Prostate gland (tissue), 2 donors: ENCODE measurements around the gene GRAP2. TPM values are rescaled to one million over a fixed set of nuclear protein-coding genes. Genes with fewer than 3 reads are reported as not detected.

Experiments used
- DNase-seq: peaks from one replicate; pipeline ENCODE4 v3.0.0-alpha.2; 2019; ENCODE audit warnings: low spot score
- H3K27ac ChIP-seq, 2 donors: fragments of 200-600 bp; sonication (generic); 2 replicates each; pipeline ENCODE4 v1.5.1; 2017 to 2019
- H3K27me3 ChIP-seq: fragments of 200-600 bp; sonication (generic); replicated peaks from 2 replicates; pipeline ENCODE4 v1.5.1; 2019; ENCODE audit not compliant: insufficient read depth
- H3K36me3 ChIP-seq, 2 donors: fragments of 200-600 bp; sonication (generic); 1 replicate in 1 of 2; 2 replicates in 1 of 2; pipeline versions ENCODE4 v1.5.1 to v1.8.1; 2017 to 2019
- H3K4me1 ChIP-seq: fragments of 200-600 bp; sonication (generic); replicated peaks from 2 replicates; pipeline ENCODE4 v1.5.1; 2019
- H3K4me3 ChIP-seq, 2 donors: fragments of 200-600 bp; sonication (generic); 2 replicates each; pipeline ENCODE4 v1.5.1; 2017 to 2019
- H3K9me3 ChIP-seq: fragments of 200-600 bp; sonication (generic); 2 replicates; pipeline ENCODE4 v1.5.1; 2017
- POLR2A ChIP-seq: fragments of 450-650 bp; IDR thresholded peaks from one replicate; pipeline ENCODE4 v1.6.1; 2016; ENCODE audit warnings: antibody characterized with exemption, mild to moderate bottlenecking
- POLR2AphosphoS5 ChIP-seq: sonication (generic); formaldehyde crosslinking; IDR thresholded peaks from one replicate; pipeline ENCODE4 v1.6.1; 2017; ENCODE audit warnings: antibody characterized with exemption
- WGBS: methylation state at CpG from one replicate; pipeline ENCODE4 v1.1.5; 2018; 5-methylcytosine and 5-hydroxymethylcytosine counted together
- intact Hi-C: fragments of 100-400 bp; cut with DNase I; formaldehyde crosslinking; loops from one replicate; pipeline ENCODE4 v1.14.2; 2022
- total RNA-seq, 2 donors: library from RNA; depleted of rRNA; stranded (reverse); fragments of >200 nt; gene quantifications; one replicate each; pipeline ENCODE4 v1.1.0, GENCODE V29; 2016
- TF ChIP-seq, protein P1 (sequence below), 4 experiments: fragments of 200-600 bp in 2 of 4; fragments of 450-650 bp in 2 of 4; sonication (generic) in 2 of 4; IDR thresholded peaks; 1 replicate in 3 of 4; 2 replicates in 1 of 4; pipeline ENCODE4 v1.5.1; 2016 to 2019; ENCODE audit warnings: antibody characterized with exemption in 4 of 4, mild to moderate bottlenecking in 2 of 4, moderate library complexity in 2 of 4

Gene GRAP2
- total RNA-seq, 2 donors from 2014 or later, result 0.91 to 2.2 TPM

DNA sequence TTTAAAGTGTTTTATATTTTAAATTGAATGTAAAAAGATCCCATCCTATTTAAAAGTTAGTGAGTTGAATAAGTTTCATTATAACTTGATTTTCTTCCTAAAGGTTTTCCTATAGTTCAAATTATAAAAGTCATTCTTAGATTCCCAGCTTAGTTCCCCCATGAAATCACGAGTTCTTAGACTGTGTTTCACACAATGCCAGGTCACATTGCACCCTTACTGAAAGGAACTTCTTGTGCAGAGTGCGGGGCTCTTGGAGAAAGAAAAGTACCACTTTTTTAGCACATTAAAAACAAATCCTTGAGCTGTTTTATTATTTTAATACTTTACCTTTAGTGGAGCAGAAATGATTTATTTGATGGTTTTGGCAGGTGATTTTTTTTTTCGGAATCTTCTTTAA, 15.6 kb downstream of the GRAP2 start:
- H3K4me1 ChIP-seq, result no peaks in the 10 kb centered on the region
- intact Hi-C loops, result no loop called here

DNA sequence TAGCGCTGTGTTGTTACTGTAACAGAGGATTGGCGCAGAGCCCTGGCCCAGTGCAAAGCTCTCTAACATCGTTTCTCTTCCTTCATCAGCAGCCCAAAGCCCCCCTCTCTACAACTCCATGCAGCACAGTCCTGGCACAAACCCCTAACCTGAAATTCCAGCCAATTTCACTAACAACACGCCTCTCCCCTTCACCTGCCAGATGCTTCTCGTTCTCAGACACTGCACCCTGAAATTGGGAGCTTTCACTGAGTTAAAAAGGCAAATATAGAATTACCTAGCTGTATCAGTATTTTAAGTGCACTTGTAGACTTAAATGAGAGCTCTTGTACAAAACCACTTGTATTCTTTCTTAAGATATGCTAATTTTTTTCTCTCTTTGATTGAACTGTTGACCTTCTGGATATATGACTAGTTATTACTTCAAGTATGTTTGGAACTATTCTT, 16.3 kb downstream of the GRAP2 start:
- H3K36me3 ChIP-seq, result no peaks in the 10 kb centered on the region
- no peak overlapping the region for H3K4me3 ChIP-seq
- no peaks in the 10 kb centered on the region for H3K27me3 ChIP-seq
- 28% methylated on average over 5 of the region's 5 CpGs for WGBS
- no peaks in the 10 kb centered on the region for H3K4me1 ChIP-seq
- DNase-seq, result no peak
- TF ChIP-seq POLR2AphosphoS5 (no peak), POLR2A (no peak)
- TF ChIP-seq, protein P1, sequence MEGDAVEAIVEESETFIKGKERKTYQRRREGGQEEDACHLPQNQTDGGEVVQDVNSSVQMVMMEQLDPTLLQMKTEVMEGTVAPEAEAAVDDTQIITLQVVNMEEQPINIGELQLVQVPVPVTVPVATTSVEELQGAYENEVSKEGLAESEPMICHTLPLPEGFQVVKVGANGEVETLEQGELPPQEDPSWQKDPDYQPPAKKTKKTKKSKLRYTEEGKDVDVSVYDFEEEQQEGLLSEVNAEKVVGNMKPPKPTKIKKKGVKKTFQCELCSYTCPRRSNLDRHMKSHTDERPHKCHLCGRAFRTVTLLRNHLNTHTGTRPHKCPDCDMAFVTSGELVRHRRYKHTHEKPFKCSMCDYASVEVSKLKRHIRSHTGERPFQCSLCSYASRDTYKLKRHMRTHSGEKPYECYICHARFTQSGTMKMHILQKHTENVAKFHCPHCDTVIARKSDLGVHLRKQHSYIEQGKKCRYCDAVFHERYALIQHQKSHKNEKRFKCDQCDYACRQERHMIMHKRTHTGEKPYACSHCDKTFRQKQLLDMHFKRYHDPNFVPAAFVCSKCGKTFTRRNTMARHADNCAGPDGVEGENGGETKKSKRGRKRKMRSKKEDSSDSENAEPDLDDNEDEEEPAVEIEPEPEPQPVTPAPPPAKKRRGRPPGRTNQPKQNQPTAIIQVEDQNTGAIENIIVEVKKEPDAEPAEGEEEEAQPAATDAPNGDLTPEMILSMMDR (IDR thresholded peaks at IDR 0.05), result no peak
- intact Hi-C loops, result no loop called here
- no peak overlapping the region for H3K27ac ChIP-seq
- no peaks in the 10 kb centered on the region for H3K9me3 ChIP-seq

More for the DNA sequence above, 15.6 kb downstream of the GRAP2 start:
- DNase-seq, result no peak
- Histone ChIP-seq H3K27me3 (no peaks in the 10 kb centered on the region), H3K36me3 (no peaks in the 10 kb centered on the region), H3K27ac (no peak overlapping the region), H3K4me3 (no peak overlapping the region), H3K9me3 (no peaks in the 10 kb centered on the region)
- TF ChIP-seq POLR2AphosphoS5 (no peak), POLR2A (no peak)
- TF ChIP-seq, protein P1 (IDR thresholded peaks at IDR 0.05), result no peak
- WGBS, result 73% methylated on average over 3 of the region's 3 CpGs

DNA sequence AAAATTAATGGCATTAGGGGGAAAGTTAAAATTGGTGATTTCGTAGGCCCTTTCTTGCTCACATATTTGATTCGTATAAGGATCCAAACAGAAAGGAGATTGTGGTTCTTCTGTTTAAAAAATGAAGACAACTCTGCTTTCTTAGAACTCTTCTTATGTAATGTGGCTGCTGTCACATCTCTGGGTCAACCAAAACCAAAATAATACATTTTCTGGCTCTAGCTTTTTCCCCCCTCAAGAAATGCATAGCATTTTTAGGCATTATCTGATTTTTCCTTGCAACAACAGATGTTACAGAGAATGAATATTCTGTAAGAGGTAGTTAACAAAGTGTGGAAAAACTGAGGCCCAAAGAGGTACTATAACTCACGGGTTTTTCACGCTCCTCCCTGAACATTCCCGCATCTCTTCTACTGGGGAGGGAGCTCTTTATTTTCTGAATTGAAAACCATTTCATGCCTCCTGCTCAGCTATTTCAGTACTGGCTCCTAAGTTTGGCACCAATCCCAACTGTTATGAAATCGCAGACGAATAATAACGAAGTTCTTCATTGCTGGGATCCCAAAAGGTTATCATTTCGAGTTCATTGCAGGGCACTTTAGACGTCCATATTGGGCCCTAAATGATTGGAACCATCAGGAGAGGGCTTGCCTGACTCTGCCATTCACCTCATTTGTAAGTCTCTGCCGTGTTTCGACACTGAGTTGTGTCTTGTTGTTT, 17.1 kb downstream of the GRAP2 start:
- Histone ChIP-seq H3K9me3 (no peaks in the 10 kb centered on the region), H3K27ac (no peak overlapping the region), H3K4me3 (no peak overlapping the region), H3K36me3 (no peaks in the 10 kb centered on the region), H3K27me3 (no peaks in the 10 kb centered on the region), H3K4me1 (no peaks in the 10 kb centered on the region)
- DNase-seq, result no peak
- TF ChIP-seq, protein P1 (IDR thresholded peaks at IDR 0.05), result no peak
- no peak for TF ChIP-seq POLR2AphosphoS5
- TF ChIP-seq POLR2A, result no peak
- intact Hi-C loops, result no loop called here
- 77% methylated on average over 12 of the region's 12 CpGs for WGBS

GRCh38 chr22:39920134-39920743, 19.4 kb downstream of the GRAP2 start:
- Histone ChIP-seq H3K4me1 (no peaks in the 10 kb centered on the region), H3K9me3 (no peaks in the 10 kb centered on the region), H3K36me3 (no peaks in the 10 kb centered on the region), H3K4me3 (no peak overlapping the region), H3K27me3 (no peaks in the 10 kb centered on the region), H3K27ac (no peak overlapping the region)
- no peak for DNase-seq
- no peak for TF ChIP-seq POLR2A
- TF ChIP-seq POLR2AphosphoS5, result no peak
- TF ChIP-seq, protein P1 (IDR thresholded peaks at IDR 0.05), result no peak
- intact Hi-C loops, result no loop called here
- WGBS, result 88% methylated on average over 8 of the region's 8 CpGs

GRCh38 chr22:39923696-39924095, 22.8 kb downstream of the GRAP2 start:
- Histone ChIP-seq H3K27ac (no peak overlapping the region), H3K36me3 (no peaks in the 10 kb centered on the region), H3K9me3 (no peaks in the 10 kb centered on the region), H3K4me1 (no peaks in the 10 kb centered on the region), H3K27me3 (no peaks in the 10 kb centered on the region), H3K4me3 (no peak overlapping the region)
- 66% methylated on average over 5 of the region's 5 CpGs for WGBS
- intact Hi-C loops, result no loop called here
- TF ChIP-seq, protein P1 (IDR thresholded peaks at IDR 0.05), result no peak
- TF ChIP-seq POLR2AphosphoS5 (no peak), POLR2A (no peak)
- DNase-seq, result no peak
